Measurements from ENCODE around the gene TCERG1.
A peak's percentile ranks its signal among the peaks of the same experiment; 100 is the strongest.

Gene TCERG1

GRCh38 chr5:146446861-146447733 is at the start of gene TCERG1:
Gene TCERG1, plus strand, starts transcription at chr5:146447333. Its CDS starts 17 bp downstream, at chr5:146447350.
- peak; percentile 98 for TF ChIP-seq ZFX (IDR thresholded peaks at IDR 0.05)
- TF ChIP-seq CTCF (conservative IDR thresholded peaks at IDR 0.05) = peak; percentile 92
- H3K27ac ChIP-seq = peak within 1 kb of the TSS; percentile 98

- no peak for TF ChIP-seq CTCF (conservative IDR thresholded peaks at IDR 0.05)
- no peak for TF ChIP-seq ZFX (IDR thresholded peaks at IDR 0.05)
- no peak overlapping the region for H3K27ac ChIP-seq
These were observed 48.3 kb upstream of the TCERG1 start for GRCh38 chr5:146398826-146399225.

GRCh38 chr5:146399481-146399880 is 47.7 kb upstream of the TCERG1 start:
- H3K27ac ChIP-seq = no peak overlapping the region

GRCh38 chr5:146400201-146400600 is 46.9 kb upstream of the TCERG1 start:
- TF ChIP-seq ZFX (IDR thresholded peaks at IDR 0.05) (no peak), CTCF (conservative IDR thresholded peaks at IDR 0.05) (no peak)
- no peak overlapping the region for H3K27ac ChIP-seq

More at GRCh38 chr5:146399481-146399880, 47.7 kb upstream of the TCERG1 start:
- no peak for TF ChIP-seq CTCF (conservative IDR thresholded peaks at IDR 0.05)
- no peak for TF ChIP-seq ZFX (IDR thresholded peaks at IDR 0.05)

- no peak for TF ChIP-seq ZFX (IDR thresholded peaks at IDR 0.05)
- TF ChIP-seq CTCF (conservative IDR thresholded peaks at IDR 0.05) = no peak
- H3K27ac ChIP-seq = no peak overlapping the region
These were observed 46.1 kb upstream of the TCERG1 start for GRCh38 chr5:146401021-146401420.

- TF ChIP-seq ZFX (IDR thresholded peaks at IDR 0.05) (no peak), CTCF (conservative IDR thresholded peaks at IDR 0.05) (no peak)
- no peak overlapping the region for H3K27ac ChIP-seq
These were observed 44.2 kb upstream of the TCERG1 start for GRCh38 chr5:146402949-146403348.

GRCh38 chr5:146409054-146409671 is 38.0 kb upstream of the TCERG1 start:
- no peak overlapping the region for H3K27ac ChIP-seq

More at GRCh38 chr5:146409054-146409671, 38.0 kb upstream of the TCERG1 start:
- TF ChIP-seq CTCF (conservative IDR thresholded peaks at IDR 0.05) (no peak), ZFX (IDR thresholded peaks at IDR 0.05) (no peak)
